CD8-positive, alpha-beta memory T cell (primary cell): ENCODE data around the gene CNOT4. TPM values are rescaled to one million over a fixed set of nuclear protein-coding genes. Genes with fewer than 3 reads are reported as not detected.

Source experiments
- CTCF ChIA-PET: fragments of 350-600 bp; sonication (Branson Sonifier 250); formaldehyde crosslinking; loops from one replicate; lab custom pipeline; 2021; ENCODE audit warnings: antibody characterized with exemption; lab: Charles Lee
- POLR2A ChIA-PET: fragments of 350-600 bp; sonication (Branson Sonifier 250); formaldehyde crosslinking; loops from one replicate; lab custom pipeline; 2021; ENCODE audit warnings: antibody characterized with exemption; lab: Charles Lee
- DNase-seq, 5 donors: peaks; one replicate each; pipeline versions ENCODE4 v3.0.0 to v3.0.0-alpha.2; 2020 to 2022; ENCODE audit warnings: mixed read lengths in 1 of 5
- H3K27ac ChIP-seq: one replicate; pipeline ENCODE4 v1.7.0; 2013; ENCODE audit warnings: low read depth, mild to moderate bottlenecking, low read length, moderate library complexity
- H3K27me3 ChIP-seq: 2 replicates; pipeline ENCODE4 v1.7.0; 2013; ENCODE audit warnings: low read length, mild to moderate bottlenecking; ENCODE audit not compliant: insufficient read depth, poor library complexity, severe bottlenecking
- H3K36me3 ChIP-seq: 2 replicates; pipeline ENCODE4 v1.7.0; 2013; ENCODE audit warnings: mild to moderate bottlenecking, low read length, moderate library complexity; ENCODE audit not compliant: insufficient read depth
- H3K4me1 ChIP-seq: 2 replicates; pipeline ENCODE4 v1.7.0; 2013; ENCODE audit warnings: mild to moderate bottlenecking, low read length, moderate library complexity; ENCODE audit not compliant: insufficient read depth
- H3K4me3 ChIP-seq: 2 replicates; pipeline ENCODE4 v1.7.0; 2013; ENCODE audit warnings: mild to moderate bottlenecking, low read length
- H3K9me3 ChIP-seq: 2 replicates; pipeline ENCODE4 v1.7.0; 2013; ENCODE audit warnings: mild to moderate bottlenecking, low read length
- H3K27ac Mint-ChIP-seq, 8 donors: one replicate each; pipeline ENCODE4 v1.8.0; 2020 to 2021; ENCODE audit warnings: mixed read lengths in 8 of 8, mild to moderate bottlenecking in 6 of 8, inconsistent platforms in 3 of 8, moderate library complexity in 3 of 8
- H3K27me3 Mint-ChIP-seq, 2 donors: one replicate each; pipeline ENCODE4 v1.8.0; 2020 to 2021; ENCODE audit warnings: mixed read lengths in 2 of 2, mild to moderate bottlenecking in 1 of 2, moderate library complexity in 1 of 2
- H3K36me3 Mint-ChIP-seq, 3 donors: one replicate each; pipeline ENCODE4 v1.8.0; 2020 to 2021; ENCODE audit warnings: mixed read lengths in 3 of 3, inconsistent platforms in 1 of 3, mild to moderate bottlenecking in 1 of 3
- H3K4me1 Mint-ChIP-seq, 3 donors: one replicate each; pipeline ENCODE4 v1.8.0; 2020 to 2021; ENCODE audit warnings: mixed read lengths in 3 of 3, inconsistent platforms in 1 of 3, mild to moderate bottlenecking in 1 of 3
- H3K4me3 Mint-ChIP-seq, 7 donors: one replicate each; pipeline ENCODE4 v1.8.0; 2020 to 2021; ENCODE audit warnings: mixed read lengths in 7 of 7, mild to moderate bottlenecking in 6 of 7, moderate library complexity in 4 of 7, inconsistent platforms in 2 of 7
- H3K9me3 Mint-ChIP-seq, 5 donors: one replicate each; pipeline ENCODE4 v1.8.0; 2020 to 2022; ENCODE audit warnings: mixed read lengths in 5 of 5, mild to moderate bottlenecking in 3 of 5, moderate library complexity in 2 of 5, inconsistent platforms in 1 of 5
- polyA plus RNA-seq: library from polyadenylated mRNA; unstranded; fragments of 300-500 nt; fragmentation: Illumina TruSeq; gene quantifications from one replicate; pipeline ENCODE4 v1.2.3, GENCODE V29; 2021
- total RNA-seq, 2 experiments: library from RNA; stranded (reverse); gene quantifications; one replicate each; pipeline ENCODE4 v1.2.3, GENCODE V29; 2021

The CNOT4 gene
- total and polyA plus RNA-seq, 3 experiments from 2014 or later: 19.3 to 21.8 (median 21.5) TPM

- Histone ChIP-seq H3K4me1 (no peaks in the 10 kb centered on the region), H3K36me3 (no peaks in the 10 kb centered on the region), H3K4me3 (no peak overlapping the region), H3K9me3 (no peaks in the 10 kb centered on the region), H3K27ac (no peak overlapping the region), H3K27me3 (no peaks in the 10 kb centered on the region)
- Mint-ChIP-seq H3K27ac (no peak overlapping the region), H3K27me3 (peaks cover 2 to 3% of the 10 kb centered on the region in 2 donors), H3K36me3 (no peaks in the 10 kb centered on the region), H3K4me3 (no peak overlapping the region), H3K4me1 (no peaks in the 10 kb centered on the region), H3K9me3 (no peaks in the 10 kb centered on the region)
- ChIA-PET POLR2A (no interaction called here), CTCF (no interaction called here)
- DNase-seq: no peak
These were observed 172.4 kb downstream of the CNOT4 start for GRCh38 chr7:135337506-135337905.

GRCh38 chr7:135335628-135336139 is 174.2 kb downstream of the CNOT4 start:
- Mint-ChIP-seq H3K27ac (no peak overlapping the region), H3K36me3 (peaks cover 0 to 13% (median 0%) of the 10 kb centered on the region in 3 donors), H3K9me3 (no peaks in the 10 kb centered on the region), H3K27me3 (peaks cover 2 to 3% of the 10 kb centered on the region in 2 donors), H3K4me1 (peaks cover 0 to 2% (median 0%) of the 10 kb centered on the region in 3 donors), H3K4me3 (no peak overlapping the region)
- no peak overlapping the region for H3K27ac ChIP-seq
- CTCF ChIA-PET: interaction anchor here (1.1 to 2.5 kb wide), 3 partner anchors 9 to 54 kb away, joined by 3 to 23 read pairs (median 5); no protein-coding TSS in a partner anchor
- no peaks in the 10 kb centered on the region for H3K9me3 ChIP-seq
- no peaks in the 10 kb centered on the region for H3K27me3 ChIP-seq
- peak in 2 of 5 donors; percentile 4 to 8 for DNase-seq
- H3K36me3 ChIP-seq: no peaks in the 10 kb centered on the region
- no peaks in the 10 kb centered on the region for H3K4me1 ChIP-seq
- H3K4me3 ChIP-seq: no peak overlapping the region
- POLR2A ChIA-PET: no interaction called here

GRCh38 chr7:135334830-135335543 is 174.9 kb downstream of the CNOT4 start:
- Mint-ChIP-seq H3K9me3 (peaks cover 0 to 2% (median 0%) of the 10 kb centered on the region in 5 donors), H3K4me1 (peaks cover 0 to 2% (median 0%) of the 10 kb centered on the region in 3 donors)
- POLR2A ChIA-PET: no interaction called here

GRCh38 chr7:135333946-135334345 is 176.0 kb downstream of the CNOT4 start:
- no peak for DNase-seq
- H3K4me3 Mint-ChIP-seq: no peak overlapping the region
- H3K9me3 ChIP-seq: no peaks in the 10 kb centered on the region
- H3K36me3 Mint-ChIP-seq: peaks cover 0 to 13% (median 0%) of the 10 kb centered on the region in 3 donors
- H3K27me3 Mint-ChIP-seq: peaks cover 2 to 3% of the 10 kb centered on the region in 2 donors
- H3K36me3 ChIP-seq: no peaks in the 10 kb centered on the region
- H3K27me3 ChIP-seq: no peaks in the 10 kb centered on the region
- ChIA-PET POLR2A (no interaction called here), CTCF (interaction anchor here (2.5 kb wide), 1 partner anchor 52 kb away, joined by 23 read pairs; no protein-coding TSS in a partner anchor)
- no peak overlapping the region for H3K27ac Mint-ChIP-seq
- H3K4me1 ChIP-seq: no peaks in the 10 kb centered on the region
- peaks cover 0 to 2% (median 0%) of the 10 kb centered on the region in 5 donors for H3K9me3 Mint-ChIP-seq
- H3K4me3 ChIP-seq: no peak overlapping the region
- peaks cover 0 to 2% (median 0%) of the 10 kb centered on the region in 3 donors for H3K4me1 Mint-ChIP-seq
- H3K27ac ChIP-seq: no peak overlapping the region

More at GRCh38 chr7:135334830-135335543, 174.9 kb downstream of the CNOT4 start:
- Histone ChIP-seq H3K36me3 (no peaks in the 10 kb centered on the region), H3K27me3 (no peaks in the 10 kb centered on the region), H3K4me1 (no peaks in the 10 kb centered on the region), H3K27ac (no peak overlapping the region), H3K9me3 (no peaks in the 10 kb centered on the region), H3K4me3 (no peak overlapping the region)
- no peak overlapping the region for H3K27ac Mint-ChIP-seq
- H3K27me3 Mint-ChIP-seq: peaks cover 2 to 3% of the 10 kb centered on the region in 2 donors
- no peak overlapping the region for H3K4me3 Mint-ChIP-seq
- CTCF ChIA-PET: interaction anchor here (1.1 to 2.5 kb wide), 3 partner anchors 8 to 53 kb away, joined by 3 to 23 read pairs (median 5); no protein-coding TSS in a partner anchor
- H3K36me3 Mint-ChIP-seq: peaks cover 0 to 13% (median 0%) of the 10 kb centered on the region in 3 donors
- DNase-seq: no peak

- Mint-ChIP-seq H3K36me3 (peaks cover 0 to 13% (median 0%) of the 10 kb centered on the region in 3 donors), H3K9me3 (peaks cover 0 to 2% (median 0%) of the 10 kb centered on the region in 5 donors), H3K4me3 (no peak overlapping the region), H3K27me3 (peaks cover 0 to 3% of the 10 kb centered on the region in 2 donors), H3K4me1 (peaks cover 0 to 2% (median 0%) of the 10 kb centered on the region in 3 donors), H3K27ac (no peak overlapping the region)
- Histone ChIP-seq H3K36me3 (no peaks in the 10 kb centered on the region), H3K27me3 (no peaks in the 10 kb centered on the region), H3K4me1 (no peaks in the 10 kb centered on the region), H3K27ac (no peak overlapping the region), H3K4me3 (no peak overlapping the region), H3K9me3 (no peaks in the 10 kb centered on the region)
- POLR2A ChIA-PET: no interaction called here
- CTCF ChIA-PET: no interaction called here
- DNase-seq: no peak
These were observed 176.7 kb downstream of the CNOT4 start for GRCh38 chr7:135333200-135333599.

- no peaks in the 10 kb centered on the region for H3K27me3 ChIP-seq
- DNase-seq: no peak
- no peaks in the 10 kb centered on the region for H3K9me3 ChIP-seq
- ChIA-PET CTCF (no interaction called here), POLR2A (no interaction called here)
- H3K4me3 ChIP-seq: no peak overlapping the region
- no peaks in the 10 kb centered on the region for H3K4me1 ChIP-seq
- H3K36me3 ChIP-seq: no peaks in the 10 kb centered on the region
- Mint-ChIP-seq H3K27ac (no peak overlapping the region), H3K4me1 (peaks cover 0 to 2% (median 0%) of the 10 kb centered on the region in 3 donors), H3K36me3 (peaks cover 0 to 13% (median 0%) of the 10 kb centered on the region in 3 donors), H3K9me3 (peaks cover 0 to 10% (median 4%) of the 10 kb centered on the region in 5 donors), H3K4me3 (no peak overlapping the region), H3K27me3 (no peaks in the 10 kb centered on the region)
- H3K27ac ChIP-seq: no peak overlapping the region
These were observed 179.8 kb downstream of the CNOT4 start for GRCh38 chr7:135330088-135330487.

- no peak overlapping the region for H3K4me3 ChIP-seq
- Mint-ChIP-seq H3K4me1 (peaks cover 0 to 2% (median 0%) of the 10 kb centered on the region in 3 donors), H3K9me3 (peaks cover 7 to 18% (median 9%) of the 10 kb centered on the region in 5 donors), H3K4me3 (no peak overlapping the region), H3K27ac (no peak overlapping the region), H3K27me3 (no peaks in the 10 kb centered on the region), H3K36me3 (peaks cover 0 to 20% (median 0%) of the 10 kb centered on the region in 3 donors)
- H3K27me3 ChIP-seq: no peaks in the 10 kb centered on the region
- ChIA-PET CTCF (no interaction called here), POLR2A (no interaction called here)
- no peaks in the 10 kb centered on the region for H3K36me3 ChIP-seq
- peaks cover 6% of the 10 kb centered on the region for H3K9me3 ChIP-seq
- DNase-seq: no peak
- H3K27ac ChIP-seq: no peak overlapping the region
- no peaks in the 10 kb centered on the region for H3K4me1 ChIP-seq
These were observed 181.4 kb downstream of the CNOT4 start for GRCh38 chr7:135328526-135328925.

- H3K36me3 ChIP-seq: no peaks in the 10 kb centered on the region
- ChIA-PET CTCF (no interaction called here), POLR2A (no interaction called here)
- H3K4me3 Mint-ChIP-seq: peak overlapping the region in 1 of 7 donors; percentile 11
- peaks cover 7 to 18% (median 9%) of the 10 kb centered on the region in 5 donors for H3K9me3 Mint-ChIP-seq
- no peak overlapping the region for H3K27ac Mint-ChIP-seq
- no peak overlapping the region for H3K4me3 ChIP-seq
- no peaks in the 10 kb centered on the region for H3K27me3 ChIP-seq
- no peak overlapping the region for H3K27ac ChIP-seq
- peaks cover 0 to 25% (median 0%) of the 10 kb centered on the region in 3 donors for H3K36me3 Mint-ChIP-seq
- peaks cover 0 to 2% (median 0%) of the 10 kb centered on the region in 3 donors for H3K4me1 Mint-ChIP-seq
- peaks cover 6% of the 10 kb centered on the region for H3K9me3 ChIP-seq
- no peaks in the 10 kb centered on the region for H3K4me1 ChIP-seq
- H3K27me3 Mint-ChIP-seq: no peaks in the 10 kb centered on the region
- DNase-seq: no peak
These were observed 181.8 kb downstream of the CNOT4 start for GRCh38 chr7:135328053-135328452.
